NCI-H748 (cell line): ENCODE data around the gene CMAS.
"Not testable (repeated sequence)": the region's sequence is repeated elsewhere in the genome, so short reads cannot be mapped to it uniquely, and the experiment has no call there.

Experiments used
- DNase-seq: peaks from one replicate; lab custom pipeline; 2025; ENCODE audit not compliant: unreplicated experiment; lab: John Stamatoyannopoulos, UW

Gene CMAS

DNA sequence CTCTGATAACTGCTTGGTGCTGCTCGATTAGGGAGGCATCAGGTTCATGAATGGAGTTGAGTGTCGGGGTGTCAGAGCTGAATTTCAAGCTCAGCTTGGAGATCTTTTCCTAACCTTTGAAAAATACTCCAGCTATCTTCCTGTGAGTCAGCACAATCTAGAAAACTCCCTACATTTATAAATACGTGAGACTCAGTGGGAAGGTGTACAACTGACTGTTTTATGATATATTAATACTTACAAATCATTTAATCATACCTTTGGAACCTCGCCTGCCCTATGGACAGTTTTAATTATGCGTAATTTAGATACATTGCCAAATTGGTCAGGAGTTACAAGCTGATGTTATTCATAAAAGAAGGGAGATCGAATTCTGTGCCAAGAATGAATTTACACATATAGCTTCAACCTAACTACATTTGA lies 961 bp downstream of the CMAS start:
- DNase-seq: no peak

DNA sequence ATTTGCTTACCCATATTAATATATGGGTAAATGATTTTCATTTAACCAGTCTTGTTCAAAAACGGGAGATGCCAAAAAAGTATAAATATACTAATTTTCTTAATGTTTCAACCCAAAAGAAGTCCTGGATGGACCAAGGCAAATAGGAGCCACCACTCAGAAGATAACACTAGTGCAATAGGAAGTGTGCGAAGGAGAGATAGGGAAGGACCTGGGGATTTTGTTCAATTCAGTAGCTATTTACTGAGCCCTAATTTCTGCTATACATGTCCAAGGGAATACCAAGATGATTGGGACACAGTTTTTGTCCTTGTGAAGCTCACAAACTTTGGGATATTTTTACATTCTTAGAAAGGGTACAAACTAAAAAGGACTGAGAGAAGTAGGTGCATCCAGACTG lies 1.5 kb downstream of the CMAS start:
- no peak for DNase-seq

DNA sequence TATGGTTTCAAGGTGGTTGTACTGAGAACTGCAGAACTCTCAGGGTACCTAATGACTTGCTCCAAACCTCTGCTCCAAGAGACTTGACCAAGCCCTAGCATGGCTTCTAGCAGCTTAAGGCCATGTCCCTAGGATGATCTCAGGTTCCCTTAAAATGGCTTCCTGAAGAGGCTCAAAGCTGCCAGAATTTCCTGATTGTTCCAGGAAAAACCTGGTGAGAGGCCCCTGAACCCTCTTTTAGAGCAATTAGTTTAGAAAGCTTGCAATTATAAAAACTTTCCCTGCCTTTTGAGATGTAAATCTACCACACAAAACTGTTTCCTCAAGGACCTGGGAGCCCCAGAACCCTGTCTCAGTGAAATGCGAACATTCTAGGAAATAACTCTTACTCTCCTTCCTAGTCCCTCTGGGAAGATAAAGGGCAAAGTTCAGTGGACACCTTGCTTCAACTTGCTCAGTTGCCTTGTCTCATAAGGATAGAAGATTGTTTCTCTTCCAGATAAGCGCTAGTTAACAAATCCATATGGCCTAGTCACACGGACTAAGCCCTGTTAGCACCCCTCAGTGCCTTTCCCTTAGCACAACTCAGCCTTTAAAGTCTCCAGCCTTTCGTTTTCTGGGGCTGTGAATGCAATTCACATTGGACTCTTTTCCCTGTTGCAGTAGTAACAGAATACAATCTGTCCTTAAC lies 2.5 kb downstream of the CMAS start:
- no peak for DNase-seq

DNA sequence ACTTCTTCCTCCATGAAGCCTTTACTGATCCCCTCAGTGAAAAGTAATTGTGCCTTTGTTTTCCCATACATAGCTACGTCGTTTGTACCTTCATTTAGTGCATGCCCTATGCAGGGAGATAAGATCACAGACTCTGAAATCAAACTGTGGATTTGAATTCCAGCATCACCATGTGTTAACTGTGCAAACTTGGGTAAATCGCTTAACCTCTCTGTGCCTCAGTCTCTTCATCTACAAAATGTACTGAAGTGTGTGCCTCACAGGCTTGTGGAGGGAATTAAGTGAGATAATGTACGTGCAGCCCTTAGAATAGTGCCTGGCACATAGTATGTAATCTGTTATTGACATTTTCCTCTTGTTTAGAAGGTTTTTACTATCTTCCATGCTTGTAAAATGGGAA lies 4.1 kb downstream of the CMAS start:
- DNase-seq: no peak

DNA sequence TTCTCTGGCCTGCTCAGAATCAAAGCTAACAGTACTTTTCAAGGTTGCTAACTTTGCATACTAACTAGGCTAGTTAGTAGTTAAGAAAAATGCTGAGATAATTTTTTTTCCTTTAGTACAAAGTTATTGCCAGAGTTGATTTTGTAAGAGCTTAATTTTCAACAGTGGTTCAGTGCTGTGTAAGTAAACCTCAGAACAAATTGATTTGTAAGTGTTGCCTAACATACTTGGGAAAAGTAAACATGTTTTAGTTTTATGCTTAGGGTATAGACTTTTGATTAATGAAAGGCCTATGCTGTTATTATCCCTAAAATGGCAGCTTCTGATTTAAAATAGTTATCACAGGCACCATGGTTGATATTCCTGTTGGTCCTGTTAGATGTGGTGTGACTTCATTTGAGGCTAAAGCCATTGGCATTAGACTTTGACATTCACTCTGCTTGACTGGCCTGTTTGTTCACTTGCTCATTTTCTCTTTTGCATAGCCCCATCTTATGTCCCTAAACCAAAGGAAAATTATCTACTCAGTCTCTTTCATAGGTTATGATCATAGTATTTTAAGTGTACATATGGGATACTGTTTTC lies 5.2 kb downstream of the CMAS start:
- DNase-seq: no peak

DNA sequence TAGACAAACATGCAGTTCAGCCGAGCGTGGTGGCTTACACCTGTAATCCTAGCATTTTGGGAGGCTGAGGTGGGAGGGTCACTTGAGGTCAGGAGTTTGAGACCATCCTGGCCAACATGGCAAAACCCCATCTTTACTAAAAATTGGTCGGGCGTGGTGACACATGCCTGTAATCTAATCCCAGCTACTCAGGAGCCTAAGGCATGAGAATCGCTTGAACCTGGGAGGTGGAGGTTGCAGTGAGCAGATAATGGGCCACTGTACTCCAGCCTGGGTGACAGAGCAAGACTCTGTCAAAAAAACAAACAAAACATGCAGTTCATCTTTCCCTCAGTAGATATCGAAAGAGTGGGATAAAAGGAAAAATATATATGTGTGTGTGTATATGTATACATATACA lies 7.0 kb downstream of the CMAS start:
- not testable (repeated sequence) for DNase-seq

DNA sequence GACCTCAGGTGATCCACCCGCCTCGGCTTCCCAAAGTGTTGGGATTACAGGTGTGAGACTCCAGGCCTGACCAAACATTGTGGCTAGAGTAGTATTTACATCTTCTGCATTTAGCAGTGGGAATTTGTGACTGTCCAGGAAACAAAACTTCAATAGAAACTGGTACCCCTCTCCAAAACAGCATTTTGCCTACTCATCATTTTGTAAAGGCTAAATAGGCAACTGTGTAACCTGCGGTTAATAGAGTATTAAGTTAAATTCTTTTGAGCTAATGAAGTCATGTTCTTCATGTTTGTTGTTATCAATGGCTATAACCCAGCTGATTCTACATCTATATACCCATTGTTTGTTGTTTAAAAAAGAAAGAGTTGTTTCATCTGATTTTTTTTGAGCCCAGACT lies 8.1 kb downstream of the CMAS start:
- no peak for DNase-seq

DNA sequence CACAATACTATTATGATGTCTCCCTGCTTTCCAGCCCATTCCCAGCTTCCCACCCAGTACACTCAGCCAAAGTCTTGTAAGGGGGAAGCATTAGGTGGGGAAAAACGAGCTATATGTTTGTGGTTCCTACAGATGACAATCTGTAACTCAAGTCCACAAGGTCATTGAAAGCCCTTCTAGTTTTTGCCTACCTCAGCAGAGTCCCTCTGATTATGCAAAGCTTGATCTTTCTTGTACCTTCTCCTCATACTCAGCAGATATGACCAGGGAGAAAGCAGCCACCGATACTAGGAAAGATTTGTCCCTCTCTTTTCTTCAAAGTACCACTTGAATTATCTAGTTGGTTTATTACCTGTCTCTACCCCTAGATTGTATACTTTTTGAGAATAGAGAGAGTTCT lies 10.6 kb downstream of the CMAS start:
- no peak for DNase-seq

DNA sequence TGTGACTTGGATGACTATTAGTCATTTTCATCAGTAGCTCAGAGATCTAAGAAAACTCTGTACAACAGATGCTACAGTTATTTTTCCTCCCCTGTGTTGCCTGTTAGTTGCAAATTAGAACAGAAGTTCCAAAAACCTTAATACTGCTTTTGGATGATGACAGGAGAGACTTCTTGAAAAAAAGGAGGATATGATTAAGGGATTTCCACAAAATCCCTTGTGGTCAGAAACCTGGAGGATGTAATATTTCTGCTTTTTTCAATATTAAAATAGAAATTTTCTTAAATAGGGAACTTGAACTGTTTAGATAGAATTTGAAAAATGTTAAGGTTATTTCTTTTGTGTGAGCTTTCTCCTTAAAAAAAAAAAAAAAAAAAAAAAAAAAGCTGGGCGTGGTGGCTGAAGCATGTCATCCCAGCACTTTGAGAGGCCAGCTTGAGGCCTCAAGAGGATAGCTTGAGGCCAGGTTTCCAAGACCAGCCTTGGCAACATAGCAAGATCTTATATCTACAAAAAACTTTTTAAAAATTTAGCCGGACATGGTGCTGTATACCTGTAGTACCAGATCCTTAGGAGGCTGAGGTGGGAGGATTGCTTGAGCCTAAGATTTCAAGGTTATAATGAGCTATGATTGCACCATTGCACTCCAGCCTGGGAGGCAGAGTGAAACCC lies 14.1 kb downstream of the CMAS start:
- no peak for DNase-seq

DNA sequence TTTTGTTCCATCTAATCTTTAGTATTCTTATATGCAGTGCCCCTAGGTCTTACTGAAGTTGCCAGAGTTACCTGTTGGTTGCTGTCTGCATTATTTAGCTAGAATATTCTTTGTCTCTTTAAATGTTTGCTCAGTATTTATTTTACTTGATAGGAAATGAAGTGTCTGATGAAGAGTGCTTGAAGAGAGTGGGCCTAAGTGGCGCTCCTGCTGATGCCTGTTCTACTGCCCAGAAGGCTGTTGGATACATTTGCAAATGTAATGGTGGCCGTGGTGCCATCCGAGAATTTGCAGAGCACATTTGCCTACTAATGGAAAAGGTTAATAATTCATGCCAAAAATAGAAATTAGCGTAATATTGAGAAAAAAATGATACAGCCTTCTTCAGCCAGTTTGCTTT lies 18.9 kb downstream of the CMAS start:
- no peak for DNase-seq

DNA sequence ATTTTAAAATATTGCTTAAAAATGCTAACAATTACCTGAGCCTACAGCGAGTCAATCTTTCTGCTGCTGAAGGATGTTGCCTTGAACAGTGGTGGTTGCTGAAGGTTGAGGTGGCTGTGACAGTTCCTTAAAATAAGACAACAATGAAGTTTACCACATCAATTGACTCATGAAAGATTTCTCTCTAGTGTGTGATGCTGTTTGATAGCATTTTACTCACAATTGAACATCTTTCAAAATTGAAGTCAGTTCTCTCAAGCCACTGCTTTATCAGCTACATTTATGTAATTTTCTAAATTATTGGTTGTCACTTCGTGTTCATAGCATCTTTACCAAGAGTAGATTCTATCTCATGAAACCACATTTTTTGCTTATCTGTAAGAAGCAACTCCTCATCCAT lies 20.3 kb downstream of the CMAS start:
- no peak for DNase-seq

DNA sequence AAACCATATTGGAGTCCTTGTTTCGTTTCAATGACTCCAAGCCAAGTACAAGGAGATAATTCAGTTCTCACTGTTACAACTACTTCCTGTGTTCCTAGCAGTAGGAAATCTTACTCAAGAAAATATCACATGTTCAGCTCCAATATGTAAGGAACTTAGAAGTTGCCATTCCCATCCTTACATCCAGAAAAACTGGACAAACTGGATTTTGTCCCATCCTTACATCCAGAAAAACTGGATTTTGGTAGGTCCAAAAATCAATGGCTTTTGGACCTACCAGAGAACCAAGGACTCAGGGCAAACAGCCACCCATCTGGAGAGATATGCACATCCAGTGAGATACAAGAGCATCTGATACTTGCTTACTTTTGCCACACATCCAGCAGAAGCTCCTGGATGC lies 23.8 kb downstream of the CMAS start:
- no peak for DNase-seq

DNA sequence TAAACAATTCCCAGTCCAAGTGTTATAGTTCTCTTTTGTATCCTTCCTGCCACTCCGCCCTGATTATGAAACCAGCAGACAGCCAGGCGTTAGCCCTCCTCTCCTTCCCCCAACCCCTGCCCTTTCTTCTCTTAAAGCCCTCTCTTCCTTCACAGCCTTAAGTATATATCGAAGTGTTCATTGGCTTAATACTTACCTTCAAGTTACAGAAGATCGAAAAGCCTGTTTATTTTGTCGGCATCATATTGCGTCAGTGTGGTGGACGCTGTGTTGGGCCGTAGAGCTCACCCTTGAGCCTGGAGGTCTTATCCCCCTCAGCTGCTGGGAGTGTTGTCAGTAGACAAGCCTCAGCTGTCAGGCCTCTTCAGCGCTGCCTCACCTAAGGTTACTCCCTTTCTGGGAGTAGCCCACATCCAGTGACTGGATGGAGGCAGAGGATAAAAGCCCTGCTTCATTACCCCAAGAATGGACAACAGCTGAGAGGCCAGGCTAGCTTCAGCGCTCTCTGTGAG lies 36.2 kb downstream of the CMAS start:
- no peak for DNase-seq

DNA sequence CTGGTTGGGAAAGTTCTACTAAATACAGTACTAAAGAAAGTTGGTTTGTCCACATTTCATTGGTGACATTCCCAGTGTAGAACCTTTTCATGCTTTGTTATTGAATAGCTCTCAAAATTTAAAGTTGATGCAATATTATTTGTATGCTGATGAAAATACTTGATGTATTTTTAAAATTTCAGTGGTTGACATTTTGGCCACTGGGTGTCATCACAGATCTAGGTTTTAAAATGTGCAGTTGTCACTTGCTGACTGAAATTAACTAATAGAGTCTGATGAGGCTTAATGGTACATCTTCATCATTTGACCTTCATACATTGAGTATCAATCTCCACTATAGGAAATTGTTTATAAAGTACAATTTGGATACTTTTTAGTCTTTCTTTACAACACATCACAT lies 37.1 kb downstream of the CMAS start:
- peak; percentile 18 for DNase-seq

DNA sequence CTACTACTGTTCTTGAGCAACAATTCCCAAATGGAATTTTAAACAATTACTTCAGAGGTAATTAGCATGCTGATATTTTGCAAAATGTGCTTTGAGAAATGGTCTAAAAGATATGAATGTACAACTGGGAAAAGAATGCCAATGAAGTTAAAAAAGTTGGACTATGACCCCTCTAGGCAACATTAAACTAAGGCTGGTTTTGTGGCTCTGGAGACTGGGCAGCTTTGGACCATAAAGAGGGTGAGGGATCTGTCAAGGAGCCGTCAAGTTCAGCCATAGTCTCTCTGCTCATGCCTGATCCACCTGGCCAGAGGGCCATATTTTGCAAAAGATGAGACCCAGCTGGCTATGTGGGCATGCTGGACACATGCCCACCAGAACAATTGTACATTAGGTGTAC lies 38.8 kb downstream of the CMAS start:
- DNase-seq: no peak

DNA sequence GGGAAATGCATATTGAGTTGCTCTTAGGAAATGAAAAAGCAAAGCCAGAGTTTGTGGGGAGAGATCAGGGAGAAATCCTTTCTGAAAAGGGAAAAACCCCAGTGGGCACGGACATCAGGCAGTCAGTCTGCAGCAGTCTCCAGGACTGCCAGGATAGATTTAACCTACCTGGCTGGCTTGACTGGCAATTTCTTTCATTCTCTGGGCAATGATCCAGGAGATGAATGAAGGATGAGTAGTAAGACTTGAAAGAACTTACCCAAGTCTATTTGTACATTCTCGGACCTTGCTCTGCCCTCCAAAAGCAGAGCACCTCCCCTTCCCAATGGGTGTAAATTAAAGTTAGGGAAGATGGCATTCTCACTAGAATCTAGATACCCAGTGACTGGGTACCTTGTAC lies 42.9 kb downstream of the CMAS start:
- no peak for DNase-seq

DNA sequence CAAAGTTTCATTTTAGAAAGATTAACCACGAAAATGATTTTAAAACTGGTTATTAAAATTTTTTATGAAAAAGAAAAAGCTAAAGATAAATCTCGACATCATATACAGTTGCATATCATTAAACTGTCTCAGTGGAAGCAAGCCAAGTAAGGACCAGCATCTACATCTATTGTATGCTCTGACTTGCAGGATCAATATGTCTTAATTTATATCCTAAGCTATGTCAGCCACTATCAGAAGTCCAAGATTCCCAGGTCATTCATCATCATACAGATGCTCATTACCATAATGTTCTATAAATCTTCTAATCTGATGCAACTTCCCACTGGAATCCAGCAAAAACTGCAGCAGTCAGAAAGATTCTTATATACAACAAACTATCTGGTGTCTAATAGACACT lies 43.5 kb downstream of the CMAS start:
- DNase-seq: no peak

DNA sequence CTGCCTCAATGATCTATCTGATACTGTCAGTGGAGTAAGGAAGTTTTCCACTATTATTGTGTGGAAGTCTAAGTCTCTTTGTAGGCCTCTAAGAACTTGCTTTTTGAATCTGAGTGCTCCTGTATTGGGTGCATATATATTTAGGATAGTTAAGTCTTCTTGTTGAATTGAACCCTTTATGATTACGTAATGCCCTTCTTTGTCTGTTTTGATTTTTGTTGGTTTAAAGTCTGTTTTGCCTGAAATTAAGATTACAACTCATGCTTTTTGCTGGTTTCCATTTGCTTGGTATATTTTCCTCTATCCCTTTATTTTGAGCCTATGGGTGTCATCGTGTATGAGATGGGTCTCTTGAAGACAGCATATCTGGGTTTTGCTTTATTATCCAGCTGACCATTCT lies 53.0 kb downstream of the CMAS start:
- not testable (repeated sequence) for DNase-seq

DNA sequence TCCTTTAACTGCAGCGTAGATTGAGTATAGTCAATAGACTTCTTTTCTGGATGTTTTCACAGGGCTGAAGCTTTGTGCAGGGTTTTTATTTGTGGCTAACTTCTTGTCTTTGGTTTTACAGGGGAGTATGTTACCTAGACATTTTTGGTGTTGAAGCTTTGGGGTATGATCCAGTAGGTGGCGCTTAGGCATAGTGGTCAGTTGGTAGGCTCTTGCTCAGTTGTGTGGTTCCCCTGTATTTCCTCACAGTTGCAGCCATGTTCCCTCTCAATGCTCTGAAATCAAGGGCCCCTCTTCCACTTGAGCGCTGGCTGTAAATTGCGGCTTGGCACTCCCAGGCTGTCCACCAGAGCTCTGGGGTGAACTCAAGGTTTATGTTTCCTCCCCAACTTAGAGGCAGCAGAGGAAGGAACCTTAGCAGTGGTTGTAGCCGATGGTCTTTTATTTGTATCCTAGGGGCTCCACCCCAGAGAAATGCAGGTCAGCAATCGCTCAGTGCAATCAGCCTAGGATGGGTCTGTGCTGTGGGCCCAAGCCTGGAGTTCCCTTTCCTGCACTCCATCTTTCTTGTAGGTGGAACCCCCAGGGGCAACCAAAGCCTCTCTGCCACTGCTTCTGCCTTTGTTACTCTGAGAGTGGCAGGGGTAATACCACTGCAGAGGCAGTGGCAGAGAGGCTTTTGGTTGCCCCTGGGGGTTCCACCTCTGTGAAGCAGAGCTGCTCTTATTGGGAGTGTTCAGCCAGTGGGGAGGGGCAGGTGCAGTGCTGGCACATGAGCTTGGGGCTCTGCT lies 55.1 kb downstream of the CMAS start:
- peak; percentile 21 for DNase-seq

DNA sequence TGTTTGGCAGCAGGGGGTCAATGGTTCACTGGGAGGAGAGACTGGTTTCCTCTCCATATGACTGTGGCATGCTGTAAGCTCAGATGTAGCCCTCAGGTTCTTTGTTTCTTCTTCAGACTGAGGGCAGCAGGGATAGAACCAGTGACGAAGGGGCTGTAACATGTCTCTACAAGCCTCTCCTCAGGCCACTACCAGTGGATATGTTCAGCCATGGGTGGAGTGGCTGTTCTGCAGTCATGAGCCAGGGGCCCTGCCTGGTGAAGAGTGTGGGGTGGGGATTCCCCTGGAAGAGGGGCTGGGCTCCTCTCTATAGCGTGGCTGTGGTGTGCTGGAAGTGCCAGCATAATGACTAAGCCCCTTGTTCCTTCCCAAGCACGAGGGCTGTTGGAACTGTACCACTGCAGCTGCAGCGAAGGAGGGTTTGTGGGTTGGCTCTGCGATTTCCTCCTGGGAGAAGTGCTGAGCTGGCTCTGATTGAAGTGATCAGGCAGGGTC lies 55.8 kb downstream of the CMAS start:
- DNase-seq: no peak

DNA sequence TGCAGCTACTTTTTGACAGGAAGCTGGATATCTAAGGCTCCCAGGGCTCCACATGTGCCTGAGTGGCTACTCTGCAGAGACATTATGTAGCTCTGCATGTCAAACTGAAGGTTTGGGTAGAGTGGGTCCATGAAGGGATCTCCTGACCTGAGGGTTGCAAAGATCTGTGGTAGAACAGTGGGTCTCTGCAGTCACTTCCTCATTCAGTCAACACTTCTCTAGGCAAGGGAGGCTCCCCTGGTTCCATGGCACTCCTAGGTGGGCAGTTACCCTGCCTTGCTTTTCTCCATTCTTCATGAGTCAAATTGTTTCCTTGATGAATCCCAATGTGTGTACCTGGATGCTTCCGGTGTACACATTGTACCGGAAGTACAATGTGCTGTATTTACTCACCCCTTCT lies 57.4 kb downstream of the CMAS start:
- no peak for DNase-seq
